SK-N-MC (cell line): ENCODE data around the gene METAP2.

ENCODE experiments used
- EZH2 ChIP-seq: fragments of 200-600 bp; sonication (generic); IDR thresholded peaks from one replicate; pipeline ENCODE4 v1.6.1; 2017; ENCODE audit warnings: antibody characterized with exemption
- FOXP2 ChIP-seq: optimal IDR thresholded peaks from 2 replicates; pipeline ENCODE3; 2011; ENCODE audit warnings: mild to moderate bottlenecking, moderate library complexity; ENCODE audit not compliant: insufficient read depth; ENCODE audit errors: extremely low read length, control extremely low read depth
- POLR2AphosphoS5 ChIP-seq: IDR thresholded peaks from 2 replicates; pipeline ENCODE4 v1.6.1; 2012; ENCODE audit warnings: mild to moderate bottlenecking, low read depth, low read length, borderline replicate concordance

GRCh38 chr12:95553197-95553943, 79.4 kb downstream of the METAP2 start:
- no peak for TF ChIP-seq EZH2
- TF ChIP-seq POLR2AphosphoS5, result no peak
- no peak for TF ChIP-seq FOXP2
